HepG2 (cell line): ENCODE results near the gene SGIP1. TPM values are rescaled to one million over a fixed set of nuclear protein-coding genes. Genes with fewer than 3 reads are reported as not detected.
"Not testable (repeated sequence)": the region's sequence is repeated elsewhere in the genome, so short reads cannot be mapped to it uniquely, and the experiment has no call there.

Experiments used
- ATAC-seq: fragments of 200-7000 bp; cut with Tn5 transposase; 3 replicates; pipeline ENCODE4 v1.9.1; 2020; ENCODE audit warnings: mild to moderate bottlenecking, moderate library complexity
- BruUV-seq: library from RNA; stranded (reverse); fragments of 400-500 nt; replicated peaks from 2 replicates; lab custom pipeline; 2021; lab: Mats Ljungman, UMichigan
- CTCF ChIA-PET: fragments of 300-600 bp; formaldehyde crosslinking; extraction: SDS; loops from one replicate; lab custom pipeline; 2021; ENCODE audit warnings: low total read pairs, inconsistent platforms, low intra/inter-chr PET ratio; lab: Yijun Ruan, JAX
- POLR2A ChIA-PET: fragments of 350-600 bp; sonication (Branson Sonifier 250); formaldehyde crosslinking; loops from one replicate; lab custom pipeline; 2020; ENCODE audit warnings: antibody characterized with exemption, inconsistent platforms; lab: Yijun Ruan, JAX
- DNase-seq: peaks from one replicate; pipeline ENCODE4 v3.0.0-alpha.2; 2015; ENCODE audit warnings: low spot score
- FAIRE-seq: peaks from 3 replicates; lab custom pipeline; 2011; peaks lifted over from hg19 to GRCh38; lab: Jason Lieb, UNC
- H2AFZ ChIP-seq: one replicate; pipeline ENCODE4 v1.6.1; 2011; ENCODE audit warnings: low read length, inconsistent platforms
- H3K27ac ChIP-seq: fragments of 300-600 bp; 3 replicates; pipeline ENCODE4 v1.8.0; 2011; ENCODE audit warnings: mixed run types, mild to moderate bottlenecking, mixed read lengths, low read length, inconsistent platforms; ENCODE audit not compliant: insufficient read depth; ENCODE audit errors: extremely low read length
- H3K27me3 ChIP-seq, 2 experiments: fragments of 200-600 bp in 1 of 2; 2 replicates in 1 of 2; 3 replicates in 1 of 2; pipeline versions ENCODE4 v1.6.0 to v1.8.0; 2011; ENCODE audit warnings: low read length in 2 of 2, mild to moderate bottlenecking in 2 of 2, moderate library complexity in 2 of 2, inconsistent platforms in 1 of 2; ENCODE audit not compliant: insufficient read depth in 2 of 2, control insufficient read depth in 1 of 2
- H3K36me3 ChIP-seq, 2 experiments: fragments of 200-600 bp in 1 of 2; replicated peaks in 1 of 2; 2 replicates in 1 of 2; 3 replicates in 1 of 2; pipeline versions ENCODE4 v1.5.1 to v1.8.0; 2011; ENCODE audit warnings: low read length in 2 of 2, inconsistent platforms in 1 of 2; ENCODE audit not compliant: insufficient read depth in 2 of 2, control insufficient read depth in 1 of 2
- H3K4me1 ChIP-seq: 2 replicates; pipeline ENCODE4 v1.5.1; 2012; ENCODE audit warnings: low read length, inconsistent platforms; ENCODE audit not compliant: insufficient read depth
- H3K4me2 ChIP-seq: 2 replicates; pipeline ENCODE4 v1.6.0; 2011; ENCODE audit warnings: low read depth, low read length, inconsistent platforms
- H3K4me3 ChIP-seq, 3 experiments: fragments of 200-600 bp in 1 of 3; sonication (generic), shearing (Covaris generic) in 1 of 3; replicated peaks in 1 of 3; 2 replicates each; pipeline ENCODE4 v1.5.1; 2011 to 2016; ENCODE audit warnings: low read length in 3 of 3, inconsistent platforms in 2 of 3, low read depth in 2 of 3, mild to moderate bottlenecking in 2 of 3, control low read depth in 1 of 3, mixed read lengths in 1 of 3; ENCODE audit not compliant: insufficient read depth in 1 of 3
- H3K79me2 ChIP-seq: one replicate; pipeline ENCODE4 v1.6.1; 2011; ENCODE audit warnings: low read length, inconsistent platforms; ENCODE audit not compliant: insufficient read depth
- H3K9ac ChIP-seq: 2 replicates; pipeline ENCODE4 v1.6.0; 2011; ENCODE audit warnings: mild to moderate bottlenecking, low read depth, low read length, inconsistent platforms; ENCODE audit not compliant: insufficient read depth
- H3K9me3 ChIP-seq: 2 replicates; pipeline ENCODE4 v1.5.1; 2012; ENCODE audit warnings: mild to moderate bottlenecking, low read length
- H4K20me1 ChIP-seq: 2 replicates; pipeline ENCODE4 v1.6.0; 2011; ENCODE audit warnings: inconsistent platforms, mild to moderate bottlenecking, low read length, moderate library complexity; ENCODE audit not compliant: insufficient read depth
- AHDC1 ChIP-seq: sonication (generic); formaldehyde crosslinking; IDR thresholded peaks from 2 replicates; pipeline ENCODE4 v1.5.1; 2020; ENCODE audit warnings: mild to moderate bottlenecking, missing genetic modification reagents, borderline replicate concordance
- BCL6 ChIP-seq: IDR thresholded peaks from 2 replicates; pipeline ENCODE4 v1.6.1; 2016; ENCODE audit warnings: missing genetic modification reagents, missing compliant biosample characterization
- FOSL2 ChIP-seq: sonication (generic); formaldehyde crosslinking; IDR thresholded peaks from 2 replicates; pipeline ENCODE4 v1.4.0; 2020; ENCODE audit warnings: missing genetic modification reagents
- FOXA1 ChIP-seq, 2 experiments: fragments of 450-650 bp in 1 of 2; sonication (generic) in 1 of 2; formaldehyde crosslinking in 1 of 2; IDR thresholded peaks; 2 replicates each; pipeline versions ENCODE4 v1.4.0 to v1.6.1; 2016 to 2020; ENCODE audit warnings: missing genetic modification reagents in 1 of 2
- FOXA3 ChIP-seq: IDR thresholded peaks from 2 replicates; pipeline ENCODE4 v1.6.1; 2016; ENCODE audit warnings: missing genetic modification reagents, missing compliant biosample characterization
- HMG20A ChIP-seq: IDR thresholded peaks from 2 replicates; pipeline ENCODE4 v1.6.1; 2016; ENCODE audit warnings: borderline replicate concordance
- MAX ChIP-seq: IDR thresholded peaks from 2 replicates; pipeline ENCODE4 v1.6.1; 2012; ENCODE audit warnings: inconsistent platforms
- NR2F6 ChIP-seq, 2 experiments: IDR thresholded peaks; 2 replicates each; pipeline ENCODE4 v1.6.1; 2016; ENCODE audit warnings: antibody characterized with exemption in 1 of 2, mild to moderate bottlenecking in 1 of 2
- PAXIP1 ChIP-seq: sonication (generic); formaldehyde crosslinking; conservative IDR thresholded peaks from 2 replicates; pipeline ENCODE4 v1.4.0; 2020; ENCODE audit warnings: mild to moderate bottlenecking, missing genetic modification reagents, moderate library complexity
- SAP130 ChIP-seq: IDR thresholded peaks from 2 replicates; pipeline ENCODE4 v1.6.1; 2016; ENCODE audit warnings: low read depth
- SOX13 ChIP-seq, 3 experiments: fragments of 450-650 bp in 1 of 3; sonication (generic) in 1 of 3; formaldehyde crosslinking in 1 of 3; IDR thresholded peaks in 2 of 3; conservative IDR thresholded peaks in 1 of 3; 2 replicates each; pipeline versions ENCODE4 v1.5.0 to v1.6.1; 2016 to 2020; ENCODE audit warnings: antibody characterized with exemption in 1 of 3, mild to moderate bottlenecking in 1 of 3, missing compliant biosample characterization in 1 of 3, missing genetic modification reagents in 1 of 3, moderate library complexity in 1 of 3
- SOX6 ChIP-seq, 2 experiments: fragments of 450-650 bp in 1 of 2; sonication (generic) in 1 of 2; formaldehyde crosslinking in 1 of 2; IDR thresholded peaks; 2 replicates each; pipeline versions ENCODE4 v1.4.0 to v1.6.1; 2017 to 2020; ENCODE audit warnings: antibody characterized with exemption in 1 of 2, mild to moderate bottlenecking in 1 of 2, missing genetic modification reagents in 1 of 2
- ZFX ChIP-seq: sonication (generic); formaldehyde crosslinking; IDR thresholded peaks from 2 replicates; pipeline ENCODE4 v1.4.0; 2020; ENCODE audit warnings: mild to moderate bottlenecking, low read depth, missing genetic modification reagents, moderate library complexity
- ZMYM4 ChIP-seq: sonication (generic); formaldehyde crosslinking; IDR thresholded peaks from 2 replicates; pipeline ENCODE4 v1.8.1; 2023; ENCODE audit warnings: mild to moderate bottlenecking, missing genetic modification reagents
- WGBS: methylation state at CpG from one replicate; pipeline ENCODE4 v1.1.6; 2017; ENCODE audit warnings: low lambda C conversion rate; 5-methylcytosine and 5-hydroxymethylcytosine counted together
- in situ Hi-C: cut with HindIII; loops from 2 replicates; pipeline ENCODE4 v1.10.0; 2017; ENCODE audit warnings: low pct_unique_long_range_greater_than_20kb; ENCODE audit not compliant: extremely low pct_ligation_motif_present
- intact Hi-C: fragments of 100-400 bp; cut with micrococcal nuclease; formaldehyde crosslinking; loops from one replicate; pipeline ENCODE4 v1.10.0; 2022; ENCODE audit not compliant: unreplicated experiment
- polyA plus RNA-seq, 8 experiments: library from polyadenylated mRNA; depleted of rRNA in 3 of 8; stranded (reverse) in 7 of 8; unstranded in 1 of 8; fragments of >200 nt; fragmentation: Illumina TruSeq in 4 of 8; extraction: Trizol in 4 of 8; gene quantifications; 2 replicates each; pipeline versions ENCODE4 v1.2.1 to v1.2.3, GENCODE V29; 2011 to 2016; ENCODE audit warnings: low read depth in 4 of 8, missing spikeins in 1 of 8, mixed read lengths in 1 of 8; ENCODE audit not compliant: insufficient read depth in 1 of 8
- total RNA-seq, 5 experiments: library from RNA; depleted of rRNA; stranded (reverse); fragments of >200 nt; fragmentation: Illumina TruSeq; extraction: Trizol; gene quantifications; 2 replicates each; pipeline ENCODE4 v1.2.3, GENCODE V29; 2016; ENCODE audit warnings: low read depth in 1 of 5

Gene SGIP1
- total and polyA plus RNA-seq, 2 of the 13 experiments (the other 11 are each of a cell fraction or from before 2014, with no cell fraction given): not detected

GRCh38 chr1:66592106-66592507 lies 58.2 kb downstream of the SGIP1 start:
- H3K36me3 ChIP-seq; H3K9ac ChIP-seq; H3K9me3 ChIP-seq; H3K27me3 ChIP-seq; in situ Hi-C loops; H3K27ac ChIP-seq; CTCF ChIA-PET; H3K79me2 ChIP-seq; POLR2A ChIA-PET; H2AFZ ChIP-seq; BruUV-seq; FAIRE-seq; intact Hi-C loops; H4K20me1 ChIP-seq; TF ChIP-seq NR2F6 (CRISPR knock-in tag; IDR thresholded peaks at IDR 0.05); SOX6 (IDR thresholded peaks at IDR 0.05); FOXA1 (IDR thresholded peaks at IDR 0.05): not testable (repeated sequence)
- peak overlapping the region; percentile 62 for H3K4me2 ChIP-seq
- H3K4me1 ChIP-seq: peaks cover 35% of the 10 kb centered on the region
- 0% methylated on average over 4 of the region's 5 CpGs for WGBS
- peak; percentile 76 for ATAC-seq
- DNase-seq: peak; percentile 65
- peak overlapping the region in 1 of 3 experiments; percentile 21; a peak in 1 of 6 replicates for H3K4me3 ChIP-seq
- peak; percentile 70 for TF ChIP-seq NR2F6 (IDR thresholded peaks at IDR 0.05)
- TF ChIP-seq FOSL2 (CRISPR knock-in tag): 0 out of 2 replicates have a peak, but pooled peaks have one; percentile 31
- peak; percentile 87 for TF ChIP-seq SOX13 (IDR thresholded peaks at IDR 0.05)
- peak in 1 of 2 experiments; percentile 91; a peak in 2 of 4 replicates for TF ChIP-seq SOX13 (CRISPR knock-in tag; conservative IDR thresholded peaks at IDR 0.05 in 1 of 2, IDR thresholded peaks at IDR 0.05 in 1 of 2)
- peak; percentile 68 for TF ChIP-seq FOXA3 (CRISPR knock-in tag)
- TF ChIP-seq SOX6 (CRISPR knock-in tag; IDR thresholded peaks at IDR 0.05): peak; percentile 95
- 0 out of 2 replicates have a peak, but pooled peaks have one; percentile 29 for TF ChIP-seq SAP130
- 0 out of 2 replicates have a peak, but pooled peaks have one; percentile 32 for TF ChIP-seq MAX
- TF ChIP-seq HMG20A: peak; percentile 61; the same call in 1 of the 2 replicates
- peak; percentile 73 for TF ChIP-seq BCL6
- peak; percentile 20; the same call in 1 of the 2 replicates for TF ChIP-seq ZFX (CRISPR knock-in tag)
- TF ChIP-seq ZMYM4 (CRISPR knock-in tag): peak; percentile 34; the same call in 1 of the 2 replicates
- TF ChIP-seq PAXIP1 (CRISPR knock-in tag): peak; percentile 56; the same call in 1 of the 2 replicates
- TF ChIP-seq FOXA1 (CRISPR knock-in tag; IDR thresholded peaks at IDR 0.05): peak; percentile 71; the same call in 1 of the 2 replicates
- peak; percentile 76; the same call in 1 of the 2 replicates for TF ChIP-seq AHDC1
